Camera-type eye (tissue), 1 donor: ENCODE results near the gene NPDC1. TPM values are rescaled to one million over a fixed set of nuclear protein-coding genes. Genes with fewer than 3 reads are reported as not detected.

Experiments used
- total RNA-seq: library from RNA; depleted of rRNA; stranded (reverse); fragments of >200 nt; gene quantifications from one replicate; pipeline ENCODE4 v1.2.3, GENCODE V29; 2014

Gene NPDC1, protein sequence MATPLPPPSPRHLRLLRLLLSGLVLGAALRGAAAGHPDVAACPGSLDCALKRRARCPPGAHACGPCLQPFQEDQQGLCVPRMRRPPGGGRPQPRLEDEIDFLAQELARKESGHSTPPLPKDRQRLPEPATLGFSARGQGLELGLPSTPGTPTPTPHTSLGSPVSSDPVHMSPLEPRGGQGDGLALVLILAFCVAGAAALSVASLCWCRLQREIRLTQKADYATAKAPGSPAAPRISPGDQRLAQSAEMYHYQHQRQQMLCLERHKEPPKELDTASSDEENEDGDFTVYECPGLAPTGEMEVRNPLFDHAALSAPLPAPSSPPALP
- total RNA-seq: 56.4 TPM

DNA sequence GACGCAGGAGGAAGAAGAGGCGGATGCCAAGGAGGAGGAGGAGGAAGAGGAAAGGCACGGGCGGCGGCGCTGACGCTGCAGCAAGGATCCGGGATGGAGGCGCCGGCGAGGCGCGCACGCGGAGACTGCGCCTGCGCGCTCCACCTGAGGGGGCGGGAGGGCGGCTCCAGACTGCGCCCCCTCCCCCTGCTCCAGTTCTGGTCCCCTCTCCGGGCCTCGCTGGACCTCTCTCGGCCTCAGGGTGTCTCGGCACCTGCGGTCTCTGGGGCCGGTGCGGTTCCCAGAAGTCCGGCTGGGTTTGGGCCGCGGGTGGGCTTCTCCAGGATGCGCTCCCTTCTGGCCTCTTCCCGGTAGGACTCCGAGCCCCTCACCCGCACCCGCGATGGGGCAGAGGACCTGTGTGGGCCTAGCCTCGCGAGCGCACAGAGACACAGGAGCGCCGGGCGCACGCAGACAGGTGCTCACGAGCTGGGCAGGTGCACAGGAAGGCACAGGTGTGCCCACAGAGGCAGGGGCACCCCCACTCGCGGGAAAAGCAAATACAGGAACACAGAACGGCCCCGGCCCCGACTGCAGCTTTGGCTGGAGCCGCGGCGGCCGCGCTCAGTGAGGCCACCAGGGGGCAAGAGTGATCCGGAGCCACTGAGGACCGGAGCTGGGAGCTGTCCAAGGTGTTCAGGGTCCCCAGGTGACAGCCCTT, at the start of gene NPDC1:
Gene NPDC1, minus strand, starts transcription at position 90 of the 700 bp plus-strand sequence. CDS start 188 bp downstream, outside the sequence.

DNA sequence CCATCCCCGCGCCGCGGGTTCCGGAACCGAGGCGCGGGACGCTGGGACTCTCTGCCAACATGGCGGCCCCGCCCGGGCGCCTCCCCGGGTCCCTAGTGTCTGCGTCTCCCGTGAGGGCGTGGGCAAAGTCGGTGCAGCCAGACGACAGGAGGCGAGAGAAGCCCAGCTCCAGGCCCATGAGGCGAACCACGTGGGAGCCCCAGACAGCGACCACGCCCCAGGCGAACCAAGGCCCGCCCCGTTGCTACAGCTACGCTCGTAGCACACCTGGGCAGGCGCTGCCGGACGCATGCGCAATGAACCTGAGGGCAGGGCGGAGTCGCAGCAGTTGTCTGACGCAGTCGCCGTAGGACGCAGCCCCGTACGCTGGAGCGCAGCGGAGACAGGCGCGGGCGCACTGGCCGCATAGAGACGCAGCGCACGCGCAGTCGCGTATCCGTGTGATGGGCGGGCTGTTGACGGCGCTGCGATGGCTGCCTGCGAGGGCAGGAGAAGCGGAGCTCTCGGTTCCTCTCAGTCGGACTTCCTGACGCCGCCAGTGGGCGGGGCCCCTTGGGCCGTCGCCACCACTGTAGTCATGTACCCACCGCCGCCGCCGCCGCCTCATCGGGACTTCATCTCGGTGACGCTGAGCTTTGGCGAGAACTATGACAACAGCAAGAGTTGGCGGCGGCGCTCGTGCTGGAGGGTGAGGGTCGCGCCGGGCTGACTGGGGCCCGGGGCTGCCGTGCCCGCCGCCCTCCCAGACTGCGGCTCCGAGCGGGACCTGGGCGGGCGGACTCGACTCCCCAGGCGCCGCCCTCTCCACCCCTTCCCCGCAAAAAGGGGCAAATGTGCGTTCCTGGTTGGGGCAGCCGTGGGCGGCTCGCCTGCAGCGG, 40.8 kb upstream of the NPDC1 start, which contains the start of gene MAN1B1:
Gene MAN1B1, plus strand, starts transcription at position 455 of the 878 bp plus-strand sequence. Its CDS starts 15 bp downstream, at position 470.

DNA sequence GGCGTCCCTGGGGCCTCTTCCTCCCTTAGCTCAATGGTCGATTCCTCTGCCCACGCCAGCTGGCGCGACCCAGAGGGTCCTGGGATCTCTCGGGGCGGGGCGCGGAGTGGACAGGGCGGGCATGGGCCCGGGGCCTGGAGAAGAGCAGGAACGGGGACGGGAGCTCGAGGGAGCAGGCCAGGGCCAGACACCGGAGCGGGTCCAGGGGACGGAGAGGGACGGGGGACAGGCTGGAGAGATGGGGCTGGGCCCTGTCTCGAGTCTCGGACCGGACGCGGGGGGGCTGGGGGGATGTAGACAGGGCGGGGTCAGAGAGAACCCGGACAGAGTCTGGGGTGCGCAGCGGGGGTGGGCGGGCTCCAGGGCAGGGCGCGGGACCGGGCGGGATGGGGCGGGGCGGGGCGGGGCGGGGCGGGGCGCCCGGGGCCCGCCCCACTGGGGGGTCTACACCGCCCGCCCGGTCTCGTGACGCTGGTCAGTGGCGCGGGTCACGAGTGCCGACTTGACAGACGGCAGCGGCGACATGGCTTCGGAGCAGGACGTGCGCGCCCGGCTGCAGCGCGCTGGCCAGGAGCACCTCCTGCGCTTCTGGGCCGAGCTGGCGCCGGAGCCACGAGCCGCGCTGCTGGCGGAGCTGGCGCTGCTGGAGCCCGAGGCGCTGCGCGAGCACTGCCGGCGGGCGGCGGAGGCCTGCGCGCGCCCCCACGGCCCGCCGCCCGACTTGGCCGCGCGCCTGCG, 31.2 kb upstream of the NPDC1 start, which contains the start of gene UAP1L1:
Gene UAP1L1, plus strand, starts transcription at position 508 of the 738 bp plus-strand sequence. Its CDS starts 16 bp downstream, at position 524.

DNA sequence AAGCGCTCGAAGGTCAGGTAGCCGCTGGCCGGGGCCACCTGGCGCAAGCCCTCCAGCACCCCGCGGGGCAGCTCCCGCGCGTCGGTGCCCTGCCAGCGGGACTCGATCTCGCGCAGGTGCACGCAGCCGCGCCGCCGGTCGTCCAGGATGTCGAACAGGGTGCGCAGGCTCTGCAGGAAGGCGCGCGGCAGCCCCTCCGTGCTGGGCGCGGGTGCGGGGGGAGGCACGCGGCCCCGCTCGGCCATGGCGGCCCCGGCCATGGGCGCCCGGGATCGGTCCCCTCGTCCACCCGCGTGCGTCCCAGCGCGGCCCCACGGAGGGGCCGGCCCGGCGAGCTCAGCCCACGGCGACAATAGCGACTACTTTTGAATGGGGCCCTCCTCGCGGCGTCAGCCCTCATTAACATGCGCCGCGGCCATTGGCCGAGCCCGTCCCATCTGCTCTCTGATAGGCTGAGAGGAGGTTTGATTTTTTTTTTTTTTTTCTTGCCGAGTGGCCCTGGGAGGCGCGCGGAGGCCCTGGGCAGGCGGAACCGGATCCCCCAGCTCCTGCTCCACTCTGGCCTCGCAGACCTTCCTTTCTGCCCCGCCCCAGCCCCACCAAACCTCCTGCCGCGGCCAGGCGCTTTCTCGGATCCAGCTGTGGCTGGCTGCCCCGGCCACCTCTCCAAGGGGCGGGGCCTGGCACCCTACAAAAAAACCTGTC, 24.4 kb upstream of the NPDC1 start, which contains the start of gene SAPCD2:
Gene SAPCD2, minus strand, starts transcription at position 357 of the 705 bp plus-strand sequence. Its CDS starts 97 bp downstream, at position 260.

DNA sequence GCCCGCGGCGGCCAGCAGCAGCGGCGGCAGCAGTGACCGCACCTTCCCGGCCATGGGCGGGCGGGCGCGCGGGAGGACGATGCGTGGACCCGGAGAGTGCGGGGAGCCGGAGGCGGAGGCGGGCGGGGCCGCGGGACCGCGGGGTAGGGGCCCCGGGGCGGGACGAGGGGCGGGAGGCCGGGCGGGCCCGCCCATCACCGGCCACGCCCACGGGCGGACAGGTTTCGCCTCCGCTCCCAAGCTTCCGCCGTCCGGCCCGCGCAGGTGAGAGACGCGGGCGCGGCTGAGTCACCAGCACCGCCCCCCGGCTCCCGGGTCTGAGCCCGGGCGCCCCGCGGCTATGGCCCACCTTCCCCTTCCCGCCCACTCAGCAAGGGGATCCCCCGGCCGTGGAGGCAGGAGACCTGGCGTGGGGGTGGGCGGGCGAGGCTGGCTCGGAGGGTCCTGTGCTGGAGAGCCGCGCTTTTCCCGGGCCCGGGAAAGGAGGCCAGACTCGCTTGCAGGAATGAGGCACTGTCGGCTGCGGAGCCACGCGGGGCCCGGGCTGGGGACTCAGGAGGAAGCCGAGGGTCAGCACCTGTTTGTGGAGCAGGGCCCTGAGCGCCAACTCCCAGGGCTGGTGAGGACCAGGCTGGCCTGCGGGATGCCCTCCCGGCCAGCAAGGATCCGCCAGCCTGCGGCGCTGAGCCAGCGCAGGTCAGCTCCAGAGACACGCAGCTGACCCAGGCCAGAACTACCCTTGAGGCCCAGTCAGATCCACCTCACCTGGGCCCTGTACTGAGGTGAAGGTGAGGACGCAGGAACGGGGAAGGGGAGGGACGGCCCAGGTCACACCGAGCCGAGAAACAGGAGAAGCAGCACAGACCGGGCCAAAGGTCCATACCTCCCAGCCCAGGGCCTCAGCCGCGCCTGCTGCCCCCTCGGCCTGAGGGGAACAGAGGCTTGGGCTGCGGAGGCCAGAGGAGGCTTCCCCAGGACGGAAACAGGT, 8.3 kb upstream of the NPDC1 start, which contains the start of gene ENTPD2:
Gene ENTPD2, minus strand, starts transcription at position 118 of the 988 bp plus-strand sequence. Its CDS starts 64 bp downstream, at position 54.

DNA sequence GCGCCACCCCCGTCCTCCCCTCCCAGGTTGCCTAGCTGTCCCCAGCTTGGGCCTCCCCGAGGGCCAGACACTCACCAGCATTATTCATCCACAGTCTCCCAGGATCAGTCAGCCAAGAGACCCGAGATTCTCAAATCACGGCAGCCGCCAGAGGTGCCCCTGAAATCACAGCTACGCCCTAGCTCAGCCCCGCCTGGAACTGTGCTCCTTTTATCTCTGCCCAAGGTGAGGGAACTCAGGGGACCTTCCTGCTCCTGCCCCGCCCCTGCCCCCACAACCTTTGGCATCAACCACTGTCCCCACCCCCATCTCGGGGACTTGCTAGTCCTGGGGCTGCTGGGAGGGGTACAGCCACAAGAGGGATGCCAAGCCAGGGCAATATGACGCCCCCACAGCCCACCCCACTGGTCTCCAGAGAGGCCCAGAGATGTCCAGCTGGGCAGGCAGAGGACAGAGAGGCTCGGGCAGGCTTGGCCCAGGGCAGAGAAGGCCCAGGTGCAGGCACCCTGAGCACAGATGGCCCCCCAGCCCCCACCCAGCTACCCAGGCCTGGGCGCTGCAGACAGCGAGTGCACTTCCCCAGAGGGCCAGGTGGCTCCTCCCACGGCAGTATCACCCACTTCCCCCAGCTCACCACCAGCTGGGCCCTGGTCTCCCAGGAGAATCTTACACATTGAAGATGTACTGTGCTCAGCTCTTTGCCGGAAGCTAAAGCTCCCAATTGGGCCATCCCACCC, 13.9 kb downstream of the NPDC1 start, which contains the start of gene FUT7:
Gene FUT7, minus strand, starts transcription at position 185 of the 737 bp plus-strand sequence. Its CDS starts 97 bp downstream, at position 88.

DNA sequence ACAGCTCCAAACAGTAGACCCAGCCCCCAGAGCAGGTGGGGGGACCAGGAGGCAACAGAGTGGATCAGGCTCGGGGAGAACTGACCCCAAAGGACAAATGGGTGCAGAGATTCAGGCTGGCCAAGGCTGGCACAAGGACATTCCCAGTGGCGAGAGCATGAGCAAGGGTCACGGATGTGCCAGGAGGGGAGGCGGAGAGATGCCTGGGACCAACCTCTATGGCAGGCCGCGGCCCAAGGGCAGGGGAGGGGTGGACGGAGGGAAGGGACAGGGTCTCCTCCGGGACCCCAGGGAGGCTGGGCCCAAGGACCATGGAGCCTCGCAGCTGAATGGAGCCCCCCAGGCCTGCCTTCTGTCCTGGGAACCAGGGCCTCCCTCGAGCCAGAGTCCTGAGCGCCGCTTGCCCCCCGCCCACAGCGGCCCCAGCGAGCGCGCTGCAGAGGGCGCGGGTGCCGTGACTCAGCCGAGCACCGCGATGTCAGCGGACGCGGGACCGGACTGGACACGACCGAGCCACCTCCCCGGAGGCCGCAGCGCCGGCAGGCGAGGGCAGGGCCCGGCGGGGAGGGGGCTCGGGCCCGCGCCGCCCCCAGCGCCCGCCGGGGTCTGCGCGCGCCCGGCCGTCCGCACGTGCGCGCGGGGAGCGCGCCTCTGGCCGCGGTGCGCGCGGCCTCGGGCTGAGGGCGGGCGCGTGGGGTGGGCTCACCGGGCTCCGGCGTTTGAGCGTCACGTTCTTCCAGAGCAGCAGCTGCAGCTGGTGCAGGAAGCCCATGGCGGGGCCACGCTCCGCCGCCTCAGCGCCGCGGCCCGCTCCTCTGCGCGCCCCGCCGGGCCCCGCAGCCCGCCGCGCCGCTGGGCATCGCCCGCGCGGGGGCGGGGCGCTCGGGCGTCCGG, 18.4 kb downstream of the NPDC1 start, which contains the start of gene ABCA2:
Gene ABCA2, minus strand, starts transcription at position 869 of the 894 bp plus-strand sequence. Its CDS starts 97 bp downstream, at position 772.

DNA sequence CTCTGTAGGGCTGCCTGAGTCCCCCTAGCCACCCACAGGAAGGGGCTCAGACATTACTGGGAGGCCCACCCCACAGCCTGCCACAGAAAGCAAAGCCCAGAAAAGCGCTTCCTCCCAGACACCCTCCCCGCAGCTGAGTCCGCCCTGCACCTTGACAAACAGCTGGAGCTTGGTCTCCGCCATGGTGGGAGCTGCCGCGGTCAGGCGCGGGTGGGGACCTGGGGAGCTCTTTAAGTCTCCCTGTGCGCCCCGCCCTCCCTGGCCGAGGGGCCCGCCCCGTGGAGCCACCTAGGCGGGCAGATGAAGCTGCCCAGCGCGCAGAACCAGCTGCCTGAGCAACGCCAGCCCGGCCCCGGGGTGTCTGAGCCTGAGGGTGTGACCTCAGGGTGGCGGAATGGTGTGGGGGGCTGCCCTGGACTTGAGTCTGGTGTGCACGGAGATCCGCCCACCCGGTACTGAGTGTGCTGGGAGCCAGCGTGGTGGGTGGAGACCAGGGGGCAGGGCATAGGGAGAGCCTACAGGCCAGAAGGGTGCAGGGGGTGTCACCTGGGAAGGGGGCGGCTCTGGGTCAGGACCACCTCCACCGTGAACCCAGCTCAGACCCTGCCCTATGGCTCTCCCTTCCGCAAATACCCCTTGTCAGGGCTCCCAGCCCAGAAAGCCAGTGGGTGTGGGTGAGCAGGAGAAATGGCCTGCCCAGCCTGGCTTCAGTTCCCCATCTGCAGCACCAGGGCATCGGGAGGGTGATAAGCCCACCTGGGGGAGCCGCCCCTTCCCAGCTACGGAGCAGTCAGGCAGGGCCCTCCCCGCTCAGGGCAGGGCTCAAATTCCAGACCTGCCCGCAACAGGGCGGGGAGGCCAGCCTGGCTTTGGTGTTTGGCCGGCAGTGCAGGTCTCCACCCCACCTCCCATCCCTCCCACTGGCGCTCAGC, 49.4 kb downstream of the NPDC1 start, which contains the start of gene CLIC3:
Gene CLIC3, minus strand, starts transcription at position 208 of the 932 bp plus-strand sequence. Its CDS starts 25 bp downstream, at position 183.

DNA sequence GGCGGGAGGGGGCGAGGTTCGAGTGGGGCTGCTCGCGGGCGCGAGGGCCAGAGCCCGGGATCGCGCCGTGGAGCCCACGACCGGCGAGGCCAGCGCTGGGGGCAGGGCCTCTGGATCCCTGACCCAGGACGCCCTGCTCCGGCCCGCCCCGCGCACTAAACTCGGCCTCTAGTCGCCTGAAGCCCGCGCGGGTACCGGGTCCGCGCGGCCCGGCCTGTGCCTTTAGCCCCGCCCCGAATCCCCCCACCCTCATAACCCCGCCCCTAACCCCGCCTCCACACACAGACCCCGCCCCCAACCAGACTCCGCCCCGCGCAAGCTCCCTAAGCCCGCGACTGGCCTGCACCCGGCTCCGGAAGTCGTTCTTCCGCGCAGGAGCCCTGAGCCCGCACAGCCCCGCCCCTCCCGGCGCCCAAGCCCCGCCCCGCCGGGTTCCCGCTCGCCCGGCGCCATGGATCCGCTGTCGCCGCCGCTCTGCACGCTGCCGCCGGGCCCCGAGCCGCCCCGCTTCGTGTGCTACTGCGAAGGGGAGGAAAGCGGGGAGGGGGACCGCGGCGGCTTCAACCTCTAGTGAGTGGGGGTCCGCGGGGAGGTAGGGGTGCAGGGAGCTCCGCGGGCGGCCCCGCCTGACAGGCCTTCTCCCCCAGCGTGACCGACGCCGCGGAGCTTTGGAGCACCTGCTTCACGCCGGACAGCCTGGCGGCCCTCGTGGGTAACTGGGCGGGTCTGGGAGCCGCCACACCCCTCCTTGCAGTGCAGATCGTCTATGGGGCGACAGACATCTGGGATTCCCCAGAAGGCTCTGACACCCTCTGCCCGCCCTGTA, 53.8 kb downstream of the NPDC1 start, which contains the start of gene PAXX:
Gene PAXX, plus strand, starts transcription at position 430 of the 826 bp plus-strand sequence. Its CDS starts 22 bp downstream, at position 452.

Other genes starting within 250 kb of the NPDC1 start
- 2.0 TPM for gene CCDC183, start 249.8 kb downstream of the NPDC1 start, total RNA-seq
- 38.6 TPM for gene RABL6, start 238.2 kb downstream of the NPDC1 start, total RNA-seq
- 2.0 TPM for gene AJM1, start 203.7 kb downstream of the NPDC1 start, total RNA-seq
- gene PHPT1, start 196.8 kb downstream of the NPDC1 start, total RNA-seq: 55.5 TPM
- gene MAMDC4, start 193.8 kb downstream of the NPDC1 start, total RNA-seq: 8.2 TPM
- 222 TPM for gene EDF1, start 179.9 kb downstream of the NPDC1 start, total RNA-seq
- gene TRAF2, start 159.7 kb downstream of the NPDC1 start, total RNA-seq: 15.9 TPM
- 101 TPM for gene FBXW5, start 101.4 kb downstream of the NPDC1 start, total RNA-seq
- gene C8G, start 100.9 kb downstream of the NPDC1 start, total RNA-seq: not detected
- 2.9 TPM for gene LCN12, start 93.9 kb downstream of the NPDC1 start, total RNA-seq
- 230 TPM for gene PTGDS, start 68.7 kb downstream of the NPDC1 start, total RNA-seq
- 1.2 TPM for gene LCNL1, start 63.2 kb downstream of the NPDC1 start, total RNA-seq
- 25.7 TPM for gene PAXX, start 53.8 kb downstream of the NPDC1 start, total RNA-seq
- 1.1 TPM for gene CLIC3, start 49.6 kb downstream of the NPDC1 start, total RNA-seq
- gene ABCA2, start 17.9 kb downstream of the NPDC1 start, total RNA-seq: 49.9 TPM
- gene FUT7, start 14.1 kb downstream of the NPDC1 start, total RNA-seq: not detected
- 7.0 TPM for gene ENTPD2, start 7.9 kb upstream of the NPDC1 start, total RNA-seq
- 4.3 TPM for gene SAPCD2, start 24.4 kb upstream of the NPDC1 start, total RNA-seq
- gene UAP1L1, start 31.3 kb upstream of the NPDC1 start, total RNA-seq: 8.5 TPM
- 59.0 TPM for gene MAN1B1, start 40.8 kb upstream of the NPDC1 start, total RNA-seq
- gene DPP7, start 68.6 kb upstream of the NPDC1 start, total RNA-seq: 37.5 TPM
- 12.7 TPM for gene GRIN1, start 93.0 kb upstream of the NPDC1 start, total RNA-seq
- gene LRRC26, start 123.9 kb upstream of the NPDC1 start, total RNA-seq: 1.7 TPM
- gene TMEM210, start 125.9 kb upstream of the NPDC1 start, total RNA-seq: not detected
- gene ANAPC2, start 142.4 kb upstream of the NPDC1 start, total RNA-seq: 42.9 TPM
- gene SSNA1, start 142.5 kb upstream of the NPDC1 start, total RNA-seq: 51.1 TPM
- gene TPRN, start 154.6 kb upstream of the NPDC1 start, total RNA-seq: 11.3 TPM
- gene TMEM203, start 159.5 kb upstream of the NPDC1 start, total RNA-seq: 34.2 TPM
- 10.3 TPM for gene NDOR1, start 159.5 kb upstream of the NPDC1 start, total RNA-seq
- gene RNF208, start 176.1 kb upstream of the NPDC1 start, total RNA-seq: 2.7 TPM
- gene CYSRT1, start 179.0 kb upstream of the NPDC1 start, total RNA-seq: 0.60 TPM
- not detected for gene RNF224, start 181.3 kb upstream of the NPDC1 start, total RNA-seq
- gene SLC34A3, start 184.7 kb upstream of the NPDC1 start, total RNA-seq: not detected
- gene TUBB4B, start 195.1 kb upstream of the NPDC1 start, total RNA-seq: 374 TPM
- gene STPG3, start 205.1 kb upstream of the NPDC1 start, total RNA-seq: not detected
- 39.1 TPM for gene NELFB, start 209.2 kb upstream of the NPDC1 start, total RNA-seq
- gene TOR4A, start 231.5 kb upstream of the NPDC1 start, total RNA-seq: 3.7 TPM